MCF 10A (cell line): ENCODE results near the gene UVRAG. TPM values are rescaled to one million over a fixed set of nuclear protein-coding genes. Genes with fewer than 3 reads are reported as not detected.

Source experiments
- BruUV-seq: library from RNA; stranded (reverse); fragments of 400-500 nt; replicated peaks from 2 replicates; lab custom pipeline; 2021; lab: Mats Ljungman, UMichigan
- CTCF ChIA-PET: fragments of 300-600 bp; sonication (Branson Sonifier 250); formaldehyde crosslinking; extraction: SDS; loops from one replicate; lab custom pipeline; 2021; ENCODE audit warnings: antibody characterized with exemption, inconsistent platforms; lab: Yijun Ruan, JAX
- POLR2A ChIA-PET: fragments of 300-600, 350-650 bp; sonication (Branson Sonifier 250); formaldehyde crosslinking; extraction: SDS; loops from one replicate; lab custom pipeline; 2020; ENCODE audit warnings: antibody characterized with exemption, inconsistent platforms; lab: Yijun Ruan, JAX
- DNase-seq: peaks from one replicate; pipeline ENCODE4 v3.0.0-alpha.2; 2018; ENCODE audit not compliant: unreplicated experiment
- H3K27ac Mint-ChIP-seq: one replicate; pipeline ENCODE4 v1.8.0; 2022; ENCODE audit warnings: mild to moderate bottlenecking, low read depth, mixed read lengths; ENCODE audit not compliant: unreplicated experiment
- H3K27me3 Mint-ChIP-seq: one replicate; pipeline ENCODE4 v1.8.0; 2022; ENCODE audit warnings: mixed read lengths; ENCODE audit not compliant: insufficient read depth, unreplicated experiment
- H3K36me3 Mint-ChIP-seq: one replicate; pipeline ENCODE4 v1.8.0; 2022; ENCODE audit warnings: mild to moderate bottlenecking, moderate library complexity, mixed read lengths; ENCODE audit not compliant: insufficient read depth, unreplicated experiment
- H3K4me1 Mint-ChIP-seq: one replicate; pipeline ENCODE4 v1.8.0; 2022; ENCODE audit warnings: mixed read lengths; ENCODE audit not compliant: insufficient read depth, unreplicated experiment
- H3K4me3 Mint-ChIP-seq: one replicate; pipeline ENCODE4 v1.8.0; 2022; ENCODE audit warnings: mild to moderate bottlenecking, moderate library complexity, mixed read lengths; ENCODE audit not compliant: unreplicated experiment
- H3K9me3 Mint-ChIP-seq: one replicate; pipeline ENCODE4 v1.8.0; 2022; ENCODE audit warnings: mixed read lengths; ENCODE audit not compliant: unreplicated experiment
- intact Hi-C: fragments of 100-400 bp; cut with micrococcal nuclease; formaldehyde crosslinking; loops from 2 replicates; pipeline ENCODE4 v1.14.1; 2022
- total RNA-seq: library from RNA; stranded (reverse); gene quantifications from 2 replicates; pipeline ENCODE4 v1.2.3, GENCODE V29; 2022
- TF ChIP-seq, protein P1 (sequence below): fragments of 200-600 bp; IDR thresholded peaks from one replicate; pipeline ENCODE4 v1.8.0; 2022; ENCODE audit warnings: antibody characterized with exemption, mild to moderate bottlenecking; ENCODE audit not compliant: unreplicated experiment

UVRAG gene
- total RNA-seq, 1 experiment from 2014 or later: 12.4 TPM

DNA sequence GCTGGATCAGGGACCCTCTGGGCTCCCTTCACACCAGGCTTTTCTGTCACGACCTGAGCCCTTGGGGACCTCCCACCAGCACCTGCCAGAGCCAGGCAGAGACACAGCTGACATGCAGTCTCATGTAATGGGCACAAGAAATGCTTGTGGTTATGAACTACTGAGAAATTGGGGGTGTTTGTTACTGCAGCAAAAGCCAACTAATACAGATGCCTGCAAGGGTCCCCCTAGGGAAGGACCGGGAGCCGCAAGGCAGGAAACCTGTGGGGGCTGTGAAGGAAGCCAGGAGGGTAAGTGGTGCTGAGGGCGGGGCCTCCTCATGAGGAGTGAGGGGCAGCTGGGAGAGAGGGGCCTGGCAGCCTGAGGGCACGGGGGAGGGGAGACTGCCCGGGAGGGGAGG lies 374.7 kb downstream of the UVRAG start:
- BruUV-seq: no TSS peak
- no peaks in the 10 kb centered on the region for H3K36me3 Mint-ChIP-seq
- intact Hi-C loops: no loop called here
- DNase-seq: no peak
- no peak overlapping the region for H3K27ac Mint-ChIP-seq
- H3K4me3 Mint-ChIP-seq: no peak overlapping the region
- ChIA-PET CTCF (interaction anchor here (1.1 kb wide), 1 partner anchor 18 kb away, joined by 3 read pairs; no protein-coding TSS in a partner anchor), POLR2A (no interaction called here)
- H3K27me3 Mint-ChIP-seq: no peaks in the 10 kb centered on the region
- H3K9me3 Mint-ChIP-seq: no peaks in the 10 kb centered on the region
- H3K4me1 Mint-ChIP-seq: no peaks in the 10 kb centered on the region
- TF ChIP-seq, protein P1, sequence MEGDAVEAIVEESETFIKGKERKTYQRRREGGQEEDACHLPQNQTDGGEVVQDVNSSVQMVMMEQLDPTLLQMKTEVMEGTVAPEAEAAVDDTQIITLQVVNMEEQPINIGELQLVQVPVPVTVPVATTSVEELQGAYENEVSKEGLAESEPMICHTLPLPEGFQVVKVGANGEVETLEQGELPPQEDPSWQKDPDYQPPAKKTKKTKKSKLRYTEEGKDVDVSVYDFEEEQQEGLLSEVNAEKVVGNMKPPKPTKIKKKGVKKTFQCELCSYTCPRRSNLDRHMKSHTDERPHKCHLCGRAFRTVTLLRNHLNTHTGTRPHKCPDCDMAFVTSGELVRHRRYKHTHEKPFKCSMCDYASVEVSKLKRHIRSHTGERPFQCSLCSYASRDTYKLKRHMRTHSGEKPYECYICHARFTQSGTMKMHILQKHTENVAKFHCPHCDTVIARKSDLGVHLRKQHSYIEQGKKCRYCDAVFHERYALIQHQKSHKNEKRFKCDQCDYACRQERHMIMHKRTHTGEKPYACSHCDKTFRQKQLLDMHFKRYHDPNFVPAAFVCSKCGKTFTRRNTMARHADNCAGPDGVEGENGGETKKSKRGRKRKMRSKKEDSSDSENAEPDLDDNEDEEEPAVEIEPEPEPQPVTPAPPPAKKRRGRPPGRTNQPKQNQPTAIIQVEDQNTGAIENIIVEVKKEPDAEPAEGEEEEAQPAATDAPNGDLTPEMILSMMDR: no peak

GRCh38 chr11:76190376-76190775 lies 375.4 kb downstream of the UVRAG start:
- CTCF ChIA-PET: interaction anchor here (1.1 kb wide), 1 partner anchor 18 kb away, joined by 3 read pairs; no protein-coding TSS in a partner anchor
- POLR2A ChIA-PET: no interaction called here
- H3K9me3 Mint-ChIP-seq: no peaks in the 10 kb centered on the region
- no peaks in the 10 kb centered on the region for H3K36me3 Mint-ChIP-seq
- intact Hi-C loops: no loop called here
- DNase-seq: no peak
- H3K27me3 Mint-ChIP-seq: no peaks in the 10 kb centered on the region
- no peaks in the 10 kb centered on the region for H3K4me1 Mint-ChIP-seq
- H3K4me3 Mint-ChIP-seq: no peak overlapping the region
- no peak overlapping the region for H3K27ac Mint-ChIP-seq
- BruUV-seq: no TSS peak
- TF ChIP-seq, protein P1: no peak

Other genes with a start within 250 kb of the UVRAG start
- not detected in 2 replicates for gene MAP6, start 146.2 kb upstream of the UVRAG start, total RNA-seq
- gene MOGAT2, start 97.4 kb upstream of the UVRAG start, total RNA-seq: not detected in 2 replicates
- 6.4 and 7.3 TPM in 2 replicates for gene DGAT2, start 46.4 kb upstream of the UVRAG start, total RNA-seq